GM12878 (cell line): ENCODE data around the gene CAPSL.

Experiments
- BCL3 ChIP-seq: IDR thresholded peaks from 2 replicates; pipeline ENCODE4 v1.6.1; 2011; ENCODE audit warnings: borderline replicate concordance, low read depth, mild to moderate bottlenecking, moderate library complexity, low read length; ENCODE audit not compliant: insufficient read depth, poor library complexity, severe bottlenecking
- CBX5 ChIP-seq: sonication (generic); IDR thresholded peaks from 2 replicates; pipeline ENCODE4 v1.6.1; 2016; ENCODE audit warnings: low read depth, moderate library complexity, mild to moderate bottlenecking, inconsistent platforms
- FOS ChIP-seq: IDR thresholded peaks from 3 replicates; pipeline ENCODE4 v1.6.1; 2011; ENCODE audit warnings: borderline replicate concordance; ENCODE audit not compliant: insufficient read length; ENCODE audit errors: extremely low read depth
- GABPA ChIP-seq: IDR thresholded peaks from 2 replicates; pipeline ENCODE4 v1.6.1; 2014; ENCODE audit warnings: antibody characterized with exemption, low read depth, mild to moderate bottlenecking, inconsistent platforms
- IKZF1 ChIP-seq: fragments of 450-650 bp; conservative IDR thresholded peaks from 2 replicates; pipeline ENCODE4 v1.6.1; 2017; ENCODE audit warnings: antibody characterized with exemption, mild to moderate bottlenecking
- NRF1 ChIP-seq: conservative IDR thresholded peaks from 2 replicates; pipeline ENCODE4 v1.6.1; 2011; ENCODE audit warnings: mild to moderate bottlenecking, low read depth, low read length, improper control_type of control experiment
- POLR2AphosphoS2 ChIP-seq: IDR thresholded peaks from 2 replicates; pipeline ENCODE4 v1.6.1; 2011; ENCODE audit warnings: low read depth, mild to moderate bottlenecking, low read length, improper control_type of control experiment, moderate library complexity

GRCh38 chr5:35867998-35868397, 70.4 kb downstream of the CAPSL start:
- TF ChIP-seq BCL3 (no peak), POLR2AphosphoS2 (no peak), GABPA (no peak), FOS (no peak), IKZF1 (no peak), CBX5 (no peak), NRF1 (no peak)
